Gastroesophageal sphincter (tissue), 4 donors: ENCODE data around the gene EMILIN2. TPM values are rescaled to one million over a fixed set of nuclear protein-coding genes. Genes with fewer than 3 reads are reported as not detected.
"Not testable (repeated sequence)": the region's sequence is repeated elsewhere in the genome, so short reads cannot be mapped to it uniquely, and the experiment has no call there.

ENCODE experiments used
- ATAC-seq: fragments of 150-250 bp; one replicate; pipeline ENCODE4 v1.9.1; 2016; ENCODE audit warnings: mild to moderate bottlenecking, moderate library complexity
- H3K27ac ChIP-seq, 4 donors: fragments of 200-600 bp; sonication (generic) in 3 of 4; 1 replicate in 3 of 4; 2 replicates in 1 of 4; pipeline ENCODE4 v1.5.1; 2016 to 2019
- H3K27me3 ChIP-seq: fragments of 200-600 bp; sonication (generic); one replicate; pipeline ENCODE4 v1.5.1; 2019
- H3K36me3 ChIP-seq, 2 donors: fragments of 200-600 bp; sonication (generic); one replicate each; pipeline ENCODE4 v1.5.1; 2019; ENCODE audit warnings: control low read depth in 1 of 2
- H3K4me1 ChIP-seq, 3 donors: fragments of 200-600 bp; sonication (generic); 1 replicate in 2 of 3; 2 replicates in 1 of 3; pipeline ENCODE4 v1.5.1; 2016 to 2019; ENCODE audit warnings: control low read depth in 2 of 3
- H3K4me3 ChIP-seq, 2 donors: fragments of 200-600 bp; sonication (generic); one replicate each; pipeline ENCODE4 v1.5.1; 2019; ENCODE audit warnings: mild to moderate bottlenecking in 1 of 2, moderate library complexity in 1 of 2
- H3K9me3 ChIP-seq, 3 donors: fragments of 200-600 bp; sonication (generic); one replicate each; pipeline ENCODE4 v1.5.1; 2017 to 2019; ENCODE audit warnings: control low read depth in 2 of 3
- EP300 ChIP-seq: sonication (generic); formaldehyde crosslinking; IDR thresholded peaks from one replicate; pipeline ENCODE4 v1.6.1; 2017; ENCODE audit warnings: antibody characterized with exemption, mild to moderate bottlenecking
- POLR2A ChIP-seq, 2 donors: fragments of 450-650 bp; IDR thresholded peaks; one replicate each; pipeline ENCODE4 v1.6.1; 2017; ENCODE audit warnings: antibody characterized with exemption in 2 of 2, mild to moderate bottlenecking in 2 of 2, moderate library complexity in 1 of 2
- POLR2AphosphoS5 ChIP-seq: sonication (generic); formaldehyde crosslinking; IDR thresholded peaks from one replicate; pipeline ENCODE4 v1.6.1; 2017; ENCODE audit warnings: antibody characterized with exemption
- WGBS, 2 donors: methylation state at CpG; one replicate each; pipeline ENCODE4 v1.1.5; 2018; ENCODE audit warnings: low coverage in 1 of 2; 5-methylcytosine and 5-hydroxymethylcytosine counted together
- total RNA-seq, 4 donors: library from RNA; depleted of rRNA; stranded (reverse); fragments of >200 nt; gene quantifications; one replicate each; pipeline ENCODE4 v1.1.0, GENCODE V29; 2016
- TF ChIP-seq, protein P1 (sequence below), 4 experiments: fragments of 200-600 bp in 2 of 4; fragments of 450-650 bp in 2 of 4; sonication (generic) in 1 of 4; IDR thresholded peaks; one replicate each; pipeline ENCODE4 v1.5.1; 2017 to 2019; ENCODE audit warnings: antibody characterized with exemption in 4 of 4, mild to moderate bottlenecking in 2 of 4, moderate library complexity in 2 of 4

Gene EMILIN2
- total RNA-seq: 10 to 100 TPM; 11.2 to 20.9 (median 17.0) TPM

DNA sequence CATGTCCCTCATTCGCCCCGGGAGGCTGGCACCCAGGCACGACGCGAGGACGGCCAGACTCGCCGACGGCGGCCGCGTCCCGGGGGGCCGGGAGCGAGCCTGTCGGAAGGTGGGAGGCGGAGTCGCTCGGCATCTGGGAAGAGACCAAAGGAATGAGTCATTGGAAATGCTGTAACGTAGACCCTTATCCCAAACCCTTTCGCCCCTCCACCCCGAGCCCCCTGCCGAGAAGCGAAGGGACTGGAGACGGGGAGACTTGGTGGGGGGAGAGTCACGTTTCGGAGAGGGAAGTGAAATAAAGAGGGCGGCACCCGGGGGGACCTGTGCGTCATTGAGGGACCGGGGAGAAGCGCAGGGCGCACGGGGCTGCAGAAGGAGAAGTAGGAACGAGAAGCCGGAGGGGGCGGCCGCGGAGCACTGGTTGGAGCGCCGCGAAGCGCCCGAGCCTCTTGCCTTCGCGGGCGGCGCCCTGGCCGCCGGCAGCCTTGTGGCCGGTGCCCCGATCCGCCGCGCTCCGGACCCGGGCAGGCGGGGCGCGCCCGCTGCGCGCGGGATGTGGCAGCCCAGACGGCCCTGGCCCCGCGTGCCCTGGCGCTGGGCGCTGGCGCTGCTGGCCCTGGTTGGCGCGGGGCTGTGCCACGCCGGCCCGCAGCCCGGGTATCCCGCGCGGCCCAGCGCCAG, at the start of gene EMILIN2:
EMILIN2 (plus strand) TSS at position 371 of the 681 bp plus-strand sequence; CDS start at position 554, 183 bp downstream.
- TF ChIP-seq EP300 (no peak), POLR2AphosphoS5 (peak; percentile 20), POLR2A (IDR thresholded peaks at IDR 0.05) (peak; percentile 59 to 65)
- Histone ChIP-seq H3K27ac (peak within 1 kb of the TSS; percentile 3 to 86 (median 78)), H3K27me3 (peaks cover 61% of the 10 kb centered on the region), H3K36me3 (no peaks in the 10 kb centered on the region), H3K4me3 (peak within 1 kb of the TSS; percentile 35 to 59), H3K9me3 (no peaks in the 10 kb centered on the region), H3K4me1 (peaks cover 0 to 25% (median 7%) of the 10 kb centered on the region in 3 donors)
- WGBS, 2 donors: 1% methylated on average over 25 of the region's 80 CpGs; no CpG with 5 or more reads in 1 of the 2 donors
- ATAC-seq: peak; percentile 70

DNA sequence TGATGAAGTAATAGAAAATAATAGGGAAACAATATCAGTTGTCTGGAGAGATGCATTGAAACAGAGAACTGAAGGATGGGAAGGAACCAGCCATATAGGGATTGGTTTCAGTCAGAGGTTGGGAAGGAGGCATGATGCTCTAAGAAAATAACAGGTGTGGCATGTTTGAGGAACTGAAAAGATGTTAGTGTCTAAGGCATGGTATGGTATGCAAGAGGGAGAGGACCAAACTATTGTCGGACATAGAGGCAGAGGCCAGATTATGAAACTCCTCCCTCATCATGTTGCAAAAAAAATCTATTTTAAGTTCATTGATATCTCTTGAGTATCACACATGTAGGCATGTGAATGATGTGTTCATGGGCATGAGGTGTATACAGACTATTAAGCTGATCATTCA, 48.9 kb upstream of the EMILIN2 start:
- Histone ChIP-seq H3K27ac (no peak overlapping the region), H3K27me3 (no peaks in the 10 kb centered on the region), H3K36me3 (peaks cover 2 to 89% of the 10 kb centered on the region in 2 donors), H3K4me1 (no peaks in the 10 kb centered on the region), H3K9me3 (no peaks in the 10 kb centered on the region), H3K4me3 (no peak overlapping the region)
- 89 to 100% methylated on average over 1 of the region's 1 CpG for WGBS, 2 donors
- ATAC-seq: no peak
- no peak for TF ChIP-seq POLR2A (IDR thresholded peaks at IDR 0.05)
- TF ChIP-seq POLR2AphosphoS5: no peak
- TF ChIP-seq, protein P1, sequence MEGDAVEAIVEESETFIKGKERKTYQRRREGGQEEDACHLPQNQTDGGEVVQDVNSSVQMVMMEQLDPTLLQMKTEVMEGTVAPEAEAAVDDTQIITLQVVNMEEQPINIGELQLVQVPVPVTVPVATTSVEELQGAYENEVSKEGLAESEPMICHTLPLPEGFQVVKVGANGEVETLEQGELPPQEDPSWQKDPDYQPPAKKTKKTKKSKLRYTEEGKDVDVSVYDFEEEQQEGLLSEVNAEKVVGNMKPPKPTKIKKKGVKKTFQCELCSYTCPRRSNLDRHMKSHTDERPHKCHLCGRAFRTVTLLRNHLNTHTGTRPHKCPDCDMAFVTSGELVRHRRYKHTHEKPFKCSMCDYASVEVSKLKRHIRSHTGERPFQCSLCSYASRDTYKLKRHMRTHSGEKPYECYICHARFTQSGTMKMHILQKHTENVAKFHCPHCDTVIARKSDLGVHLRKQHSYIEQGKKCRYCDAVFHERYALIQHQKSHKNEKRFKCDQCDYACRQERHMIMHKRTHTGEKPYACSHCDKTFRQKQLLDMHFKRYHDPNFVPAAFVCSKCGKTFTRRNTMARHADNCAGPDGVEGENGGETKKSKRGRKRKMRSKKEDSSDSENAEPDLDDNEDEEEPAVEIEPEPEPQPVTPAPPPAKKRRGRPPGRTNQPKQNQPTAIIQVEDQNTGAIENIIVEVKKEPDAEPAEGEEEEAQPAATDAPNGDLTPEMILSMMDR (IDR thresholded peaks at IDR 0.05): no peak
- no peak for TF ChIP-seq EP300

DNA sequence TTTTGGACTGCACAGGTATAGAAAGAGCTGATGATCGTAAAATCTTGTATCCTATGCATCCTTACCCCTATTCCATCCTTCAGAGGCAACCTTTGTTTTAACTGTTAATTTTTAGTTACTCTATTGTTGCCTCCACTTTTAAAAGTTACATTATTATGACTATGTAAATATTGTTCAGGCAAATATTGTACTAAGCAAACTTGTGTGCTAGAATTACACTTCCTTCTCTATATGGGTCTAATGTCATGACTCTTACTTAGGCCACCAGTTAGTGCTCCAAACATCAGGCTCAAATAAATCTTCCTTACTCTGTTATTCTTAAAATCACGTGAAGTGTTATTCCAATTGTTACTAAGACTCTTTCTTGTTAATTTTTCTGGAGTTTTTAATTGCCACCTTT, 47.4 kb upstream of the EMILIN2 start:
- Histone ChIP-seq H3K36me3 (peaks cover 2 to 89% of the 10 kb centered on the region in 2 donors), H3K27ac (no peak overlapping the region), H3K27me3 (no peaks in the 10 kb centered on the region), H3K9me3 (no peaks in the 10 kb centered on the region), H3K4me1 (no peaks in the 10 kb centered on the region), H3K4me3 (no peak overlapping the region)
- TF ChIP-seq EP300 (no peak), POLR2AphosphoS5 (no peak), POLR2A (IDR thresholded peaks at IDR 0.05) (no peak)
- TF ChIP-seq, protein P1 (IDR thresholded peaks at IDR 0.05): no peak
- 56 to 85% methylated on average over 2 of the region's 2 CpGs for WGBS, 2 donors
- ATAC-seq: no peak

DNA sequence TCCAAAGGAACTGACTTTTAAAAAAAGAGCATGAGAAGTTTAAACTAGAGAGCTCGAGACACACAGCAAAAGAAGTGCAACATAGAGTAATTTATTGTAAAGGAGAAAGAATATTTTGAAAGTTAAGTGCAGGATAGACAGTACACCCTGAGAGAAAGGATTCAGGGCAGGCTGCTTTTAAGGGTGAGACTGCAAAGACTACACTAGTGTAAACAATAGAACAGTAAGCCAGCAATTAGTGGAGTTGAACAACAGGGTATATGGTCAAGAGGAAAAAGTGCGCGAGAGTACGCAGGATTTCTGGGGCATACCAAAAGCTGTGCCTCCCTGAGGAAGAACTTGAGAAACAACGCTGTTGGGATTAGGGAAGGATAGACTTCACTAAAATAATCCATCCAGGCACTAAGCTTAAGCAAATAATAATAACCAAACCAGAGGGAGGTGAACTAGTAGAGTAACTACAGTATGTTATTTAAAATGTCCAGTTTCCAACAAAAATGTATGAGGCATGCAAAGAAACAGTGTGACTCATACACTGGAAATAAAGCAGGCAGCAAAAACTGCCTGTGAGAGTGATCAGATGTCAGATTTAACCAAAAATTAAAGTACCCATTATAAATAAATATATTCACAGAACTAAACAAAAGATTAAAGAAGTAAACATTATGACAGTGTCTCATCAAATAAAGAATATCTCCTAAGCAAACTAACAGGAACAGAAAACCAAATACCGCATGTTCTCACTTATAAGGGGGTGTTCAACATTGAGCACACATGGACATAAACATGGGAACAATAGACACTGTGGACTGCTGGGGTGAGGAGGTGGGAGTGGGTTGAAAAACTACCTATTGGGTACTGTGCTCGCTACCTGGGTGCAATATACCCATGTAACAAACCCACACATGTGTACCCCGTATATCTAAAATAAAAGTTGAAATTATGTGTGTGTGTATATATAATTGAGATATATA, 40.5 kb upstream of the EMILIN2 start:
- H3K27me3 ChIP-seq: no peaks in the 10 kb centered on the region
- no peak overlapping the region for H3K27ac ChIP-seq
- ATAC-seq: no peak
- no peak for TF ChIP-seq POLR2AphosphoS5
- TF ChIP-seq POLR2A (IDR thresholded peaks at IDR 0.05): no peak
- TF ChIP-seq, protein P1 (IDR thresholded peaks at IDR 0.05): no peak
- TF ChIP-seq EP300: no peak
- H3K9me3 ChIP-seq: peaks cover 0 to 16% (median 0%) of the 10 kb centered on the region in 3 donors
- 80 to 87% methylated on average over 7 to 8 of the region's 8 CpGs for WGBS, 2 donors
- peaks cover 0 to 44% of the 10 kb centered on the region in 2 donors for H3K36me3 ChIP-seq
- H3K4me3 ChIP-seq: no peak overlapping the region
- H3K4me1 ChIP-seq: no peaks in the 10 kb centered on the region

DNA sequence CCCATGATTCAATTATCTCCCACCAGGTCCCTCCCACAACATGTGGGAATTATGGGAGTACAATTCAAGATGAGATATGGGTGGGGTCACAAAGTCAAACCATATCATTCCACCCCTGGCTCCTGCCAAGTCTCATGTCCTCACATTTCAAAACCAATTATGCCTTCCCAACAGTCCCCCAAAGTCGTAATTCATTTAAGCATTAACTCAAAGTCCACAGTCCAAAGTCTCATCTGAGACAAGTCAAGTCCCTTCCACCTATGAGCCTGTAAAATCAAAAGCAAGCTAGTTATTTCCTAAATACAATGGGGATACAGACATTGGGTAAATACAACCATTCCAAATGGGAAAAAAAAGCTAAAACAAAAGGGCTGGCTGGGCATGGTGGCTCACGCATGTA, 38.2 kb upstream of the EMILIN2 start:
- peaks cover 0 to 22% of the 10 kb centered on the region in 2 donors for H3K36me3 ChIP-seq
- H3K27me3 ChIP-seq, ATAC-seq, H3K27ac ChIP-seq, H3K4me1 ChIP-seq, H3K4me3 ChIP-seq: not testable (repeated sequence)
- H3K9me3 ChIP-seq: peaks cover 0 to 24% (median 0%) of the 10 kb centered on the region in 3 donors
- WGBS, 2 donors: 80 to 95% methylated on average over 1 to 2 of the region's 2 CpGs

DNA sequence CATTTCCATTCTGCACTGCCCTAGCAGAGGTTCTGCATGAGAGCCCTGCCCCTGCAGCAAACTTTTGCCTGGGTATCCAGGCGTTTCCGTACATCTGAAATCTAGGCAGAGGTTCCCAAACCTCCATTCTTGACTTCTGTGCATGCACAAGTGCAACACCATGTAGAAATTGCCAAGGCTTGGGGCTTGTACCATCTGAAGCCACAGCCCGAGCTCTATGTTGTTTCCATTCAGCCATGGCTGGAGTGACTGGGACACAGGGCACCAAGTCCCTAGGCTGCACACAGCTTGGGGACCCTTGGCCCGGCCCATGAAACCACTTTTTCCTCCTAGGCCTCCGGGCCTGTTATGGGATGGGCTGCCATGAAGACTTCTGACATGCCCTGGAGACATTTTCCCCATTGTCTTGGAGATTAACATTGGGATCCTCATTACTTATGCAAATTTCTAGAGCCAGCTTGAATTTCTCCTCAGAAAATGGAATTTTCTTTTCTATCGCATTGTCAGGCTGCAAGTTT, 37.1 kb upstream of the EMILIN2 start:
- Histone ChIP-seq H3K9me3 (peaks cover 0 to 30% (median 0%) of the 10 kb centered on the region in 3 donors), H3K36me3 (peaks cover 0 to 14% of the 10 kb centered on the region in 2 donors)
- WGBS, 2 donors: 100% methylated on average over 1 of the region's 6 CpGs; no CpG with 5 or more reads in 1 of the 2 donors
- H3K4me1 ChIP-seq, H3K4me3 ChIP-seq, ATAC-seq, H3K27ac ChIP-seq, H3K27me3 ChIP-seq: not testable (repeated sequence)
